Tibial artery (tissue), 4 donors: ENCODE data around the gene CALN1.

ENCODE experiments used
- DNase-seq, 2 donors: peaks; one replicate each; pipeline ENCODE4 v3.0.0-alpha.2; 2019
- H3K27ac ChIP-seq, 2 donors: fragments of 200-600 bp; sonication (generic) in 1 of 2; 1 replicate in 1 of 2; 2 replicates in 1 of 2; pipeline ENCODE4 v1.5.1; 2018 to 2019; ENCODE audit warnings: mild to moderate bottlenecking in 1 of 2
- H3K27me3 ChIP-seq, 2 donors: fragments of 200-600 bp; sonication (generic) in 1 of 2; one replicate each; pipeline versions ENCODE4 v1.5.1 to v1.6.0; 2016 to 2019
- H3K36me3 ChIP-seq, 3 donors: fragments of 200-600 bp; sonication (generic) in 2 of 3; one replicate each; pipeline ENCODE4 v1.5.1; 2016 to 2019; ENCODE audit warnings: mild to moderate bottlenecking in 2 of 3
- H3K4me1 ChIP-seq, 4 donors: fragments of 200-600 bp; sonication (generic) in 2 of 4; 1 replicate in 3 of 4; 2 replicates in 1 of 4; pipeline ENCODE4 v1.5.1; 2016 to 2019
- H3K4me3 ChIP-seq, 2 donors: fragments of 200-600 bp; sonication (generic) in 1 of 2; 1 replicate in 1 of 2; 2 replicates in 1 of 2; pipeline ENCODE4 v1.5.1; 2018 to 2019; ENCODE audit warnings: mild to moderate bottlenecking in 2 of 2
- H3K9me3 ChIP-seq, 3 donors: fragments of 200-600 bp; sonication (generic) in 1 of 3; one replicate each; pipeline ENCODE4 v1.5.1; 2016 to 2019
- CTCF ChIP-seq, 2 experiments: fragments of 200-600 bp in 1 of 2; fragments of 450-650 bp in 1 of 2; IDR thresholded peaks; one replicate each; pipeline ENCODE4 v1.5.1; 2017 to 2019; ENCODE audit warnings: antibody characterized with exemption in 2 of 2, mild to moderate bottlenecking in 1 of 2, moderate library complexity in 1 of 2
- intact Hi-C: fragments of 100-400 bp; cut with DNase I; formaldehyde crosslinking; loops from one replicate; pipeline ENCODE4 v1.15.0; 2023; ENCODE audit warnings: low total_unique reads

CALN1 gene

GRCh38 chr7:72170475-72170874 lies 241.7 kb downstream of the CALN1 start:
- no peaks in the 10 kb centered on the region for H3K36me3 ChIP-seq
- no peak overlapping the region for H3K4me3 ChIP-seq
- intact Hi-C loops: no loop called here
- DNase-seq: no peak
- no peaks in the 10 kb centered on the region for H3K27me3 ChIP-seq
- H3K27ac ChIP-seq: no peak overlapping the region
- no peak for TF ChIP-seq CTCF (IDR thresholded peaks at IDR 0.05)
- H3K9me3 ChIP-seq: peaks cover 0 to 15% (median 11%) of the 10 kb centered on the region in 3 donors
- no peaks in the 10 kb centered on the region for H3K4me1 ChIP-seq

- intact Hi-C loops: no loop called here
- TF ChIP-seq CTCF (IDR thresholded peaks at IDR 0.05): no peak
Observed at GRCh38 chr7:72163271-72163670, 248.9 kb downstream of the CALN1 start.

GRCh38 chr7:72161534-72161933 lies 250.6 kb downstream of the CALN1 start:
- DNase-seq: no peak
- peaks cover 0 to 30% (median 16%) of the 10 kb centered on the region in 3 donors for H3K9me3 ChIP-seq
- peaks cover 0 to 3% of the 10 kb centered on the region in 2 donors for H3K27me3 ChIP-seq
- no peak for TF ChIP-seq CTCF (IDR thresholded peaks at IDR 0.05)
- no peak overlapping the region for H3K4me3 ChIP-seq
- H3K36me3 ChIP-seq: no peaks in the 10 kb centered on the region
- no peak overlapping the region for H3K27ac ChIP-seq
- intact Hi-C loops: no loop called here
- H3K4me1 ChIP-seq: no peaks in the 10 kb centered on the region

More at GRCh38 chr7:72163271-72163670, 248.9 kb downstream of the CALN1 start:
- H3K27me3 ChIP-seq: peaks cover 0 to 3% of the 10 kb centered on the region in 2 donors
- no peaks in the 10 kb centered on the region for H3K4me1 ChIP-seq
- H3K4me3 ChIP-seq: no peak overlapping the region
- H3K36me3 ChIP-seq: no peaks in the 10 kb centered on the region
- no peak for DNase-seq
- H3K9me3 ChIP-seq: peaks cover 0 to 30% (median 16%) of the 10 kb centered on the region in 3 donors
- H3K27ac ChIP-seq: no peak overlapping the region

- Histone ChIP-seq H3K9me3 (peaks cover 0 to 25% (median 12%) of the 10 kb centered on the region in 3 donors), H3K27me3 (peaks cover 0 to 3% of the 10 kb centered on the region in 2 donors), H3K27ac (no peak overlapping the region), H3K4me1 (no peaks in the 10 kb centered on the region), H3K36me3 (no peaks in the 10 kb centered on the region), H3K4me3 (no peak overlapping the region)
- intact Hi-C loops: no loop called here
- no peak for DNase-seq
- no peak for TF ChIP-seq CTCF (IDR thresholded peaks at IDR 0.05)
Observed at GRCh38 chr7:72159911-72160310, 252.2 kb downstream of the CALN1 start.

GRCh38 chr7:72156671-72157070 lies 255.5 kb downstream of the CALN1 start:
- intact Hi-C loops: no loop called here
- DNase-seq: no peak
- no peaks in the 10 kb centered on the region for H3K4me1 ChIP-seq
- no peaks in the 10 kb centered on the region for H3K9me3 ChIP-seq
- H3K27ac ChIP-seq: no peak overlapping the region
- no peak overlapping the region for H3K4me3 ChIP-seq
- no peak for TF ChIP-seq CTCF (IDR thresholded peaks at IDR 0.05)
- H3K27me3 ChIP-seq: peaks cover 0 to 3% of the 10 kb centered on the region in 2 donors
- H3K36me3 ChIP-seq: no peaks in the 10 kb centered on the region

GRCh38 chr7:72153132-72153512 lies 259.0 kb downstream of the CALN1 start:
- intact Hi-C loops: no loop called here
- no peak for TF ChIP-seq CTCF (IDR thresholded peaks at IDR 0.05)
- no peak overlapping the region for H3K27ac ChIP-seq

More at GRCh38 chr7:72153132-72153512, 259.0 kb downstream of the CALN1 start:
- no peaks in the 10 kb centered on the region for H3K4me1 ChIP-seq
- no peaks in the 10 kb centered on the region for H3K36me3 ChIP-seq
- H3K9me3 ChIP-seq: no peaks in the 10 kb centered on the region
- DNase-seq: no peak
- no peak overlapping the region for H3K4me3 ChIP-seq
- H3K27me3 ChIP-seq: no peaks in the 10 kb centered on the region
